ENCODE results near the gene LEFTY2.
"Not testable (repeated sequence)": the region's sequence is repeated elsewhere in the genome, so short reads cannot be mapped to it uniquely, and the experiment has no call there.

The LEFTY2 gene

DNA sequence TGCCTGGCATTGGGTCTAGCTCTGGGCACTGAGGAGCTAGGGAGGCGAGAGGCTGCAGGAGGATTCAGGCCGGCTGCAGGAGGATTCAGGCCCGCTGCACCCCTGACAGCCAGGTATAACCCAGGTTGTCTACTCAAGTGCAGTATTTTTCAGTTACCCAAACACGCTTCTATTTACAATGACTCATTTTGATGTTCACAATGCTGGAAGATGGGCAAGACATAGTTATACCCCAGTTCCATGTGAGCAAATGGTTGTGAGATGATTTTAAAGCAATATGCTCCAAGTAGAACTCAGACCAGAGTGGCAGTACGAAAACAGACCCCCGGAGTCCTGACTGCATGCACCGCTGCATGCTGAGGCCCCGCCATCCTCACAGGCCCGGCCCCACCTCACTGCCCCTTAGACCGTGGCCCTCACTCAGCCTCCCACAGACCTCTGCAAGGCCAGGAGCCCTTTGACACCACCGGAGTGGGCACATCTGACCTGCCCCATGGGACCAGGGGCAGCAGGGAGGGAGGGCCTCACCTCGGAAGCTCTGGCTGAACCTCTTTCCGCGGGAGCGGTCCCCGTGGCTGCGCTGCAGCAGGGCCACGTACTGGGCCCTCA lies 52.6 kb downstream of the LEFTY2 start:
- DNase-seq (ENCODE audit: low spot score): no peak
- TF ChIP-seq, protein P1, sequence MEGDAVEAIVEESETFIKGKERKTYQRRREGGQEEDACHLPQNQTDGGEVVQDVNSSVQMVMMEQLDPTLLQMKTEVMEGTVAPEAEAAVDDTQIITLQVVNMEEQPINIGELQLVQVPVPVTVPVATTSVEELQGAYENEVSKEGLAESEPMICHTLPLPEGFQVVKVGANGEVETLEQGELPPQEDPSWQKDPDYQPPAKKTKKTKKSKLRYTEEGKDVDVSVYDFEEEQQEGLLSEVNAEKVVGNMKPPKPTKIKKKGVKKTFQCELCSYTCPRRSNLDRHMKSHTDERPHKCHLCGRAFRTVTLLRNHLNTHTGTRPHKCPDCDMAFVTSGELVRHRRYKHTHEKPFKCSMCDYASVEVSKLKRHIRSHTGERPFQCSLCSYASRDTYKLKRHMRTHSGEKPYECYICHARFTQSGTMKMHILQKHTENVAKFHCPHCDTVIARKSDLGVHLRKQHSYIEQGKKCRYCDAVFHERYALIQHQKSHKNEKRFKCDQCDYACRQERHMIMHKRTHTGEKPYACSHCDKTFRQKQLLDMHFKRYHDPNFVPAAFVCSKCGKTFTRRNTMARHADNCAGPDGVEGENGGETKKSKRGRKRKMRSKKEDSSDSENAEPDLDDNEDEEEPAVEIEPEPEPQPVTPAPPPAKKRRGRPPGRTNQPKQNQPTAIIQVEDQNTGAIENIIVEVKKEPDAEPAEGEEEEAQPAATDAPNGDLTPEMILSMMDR (IDR thresholded peaks at IDR 0.05; ENCODE audit: extremely low read depth, insufficient read depth, missing control alignments): no peak
- in situ Hi-C loops (cut with MboI; ENCODE audit: low pct_unique_long_range_greater_than_20kb, low sequenced_read_pairs, unreplicated experiment): no loop called here

DNA sequence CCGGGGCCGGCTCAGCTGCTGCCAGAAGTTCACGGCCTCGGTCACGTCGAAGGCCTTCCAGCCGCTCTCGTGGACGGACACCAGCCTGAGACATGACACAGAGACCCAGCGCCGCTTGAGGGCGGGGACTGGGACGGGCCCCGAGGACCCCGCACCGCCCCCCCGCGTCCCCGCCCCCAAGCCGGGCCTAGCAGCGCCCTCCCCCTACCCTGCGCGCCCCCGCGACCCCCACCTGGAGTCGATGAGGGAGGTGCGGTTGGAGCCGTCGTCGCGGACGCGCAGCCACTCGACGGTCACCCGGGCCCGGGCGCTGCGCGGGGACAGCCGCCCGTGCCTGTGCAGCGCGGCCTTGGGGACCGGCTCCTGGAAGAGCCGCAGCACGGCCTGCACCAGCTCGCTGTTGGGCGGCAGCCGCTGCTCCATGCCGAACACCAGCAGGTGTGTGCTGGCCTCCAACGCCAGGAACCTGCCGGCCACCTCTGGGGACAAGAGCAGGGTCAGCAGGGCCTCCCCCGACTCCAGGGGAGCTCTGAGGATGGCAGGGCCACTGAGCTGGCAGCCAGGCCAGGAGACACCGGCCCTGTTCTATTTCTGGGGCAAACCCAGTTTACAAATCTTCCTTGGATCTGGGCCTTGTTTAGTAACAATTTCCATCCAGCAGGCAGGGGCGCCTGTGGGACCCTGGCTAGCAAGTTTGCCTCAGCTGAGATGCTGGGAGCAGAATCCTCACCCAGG lies 53.3 kb downstream of the LEFTY2 start:
- DNase-seq (ENCODE audit: low spot score); in situ Hi-C loops (cut with MboI; ENCODE audit: low pct_unique_long_range_greater_than_20kb, low sequenced_read_pairs, unreplicated experiment): not testable (repeated sequence)

DNA sequence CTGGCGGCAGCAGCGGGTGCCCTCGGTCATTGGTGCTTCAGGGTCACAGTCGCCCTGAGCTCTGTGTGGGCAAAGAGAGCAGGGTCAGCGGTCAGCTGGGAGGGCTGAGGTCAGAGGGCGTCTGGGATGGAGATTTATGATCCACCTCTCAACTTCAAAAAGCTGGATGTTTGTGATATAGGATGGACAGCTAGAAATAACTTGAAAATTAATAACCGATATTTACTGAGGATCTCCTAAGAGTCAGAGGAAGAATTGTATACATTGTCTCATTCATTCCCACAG lies 54.0 kb downstream of the LEFTY2 start:
- no peak for DNase-seq (ENCODE audit: low spot score)
- TF ChIP-seq, protein P1 (IDR thresholded peaks at IDR 0.05; ENCODE audit: extremely low read depth, insufficient read depth, missing control alignments): no peak
- in situ Hi-C loops (cut with MboI; ENCODE audit: low pct_unique_long_range_greater_than_20kb, low sequenced_read_pairs, unreplicated experiment): no loop called here
